Astrocyte (in vitro differentiated cells and primary cell): ENCODE measurements around the gene PRR5. TPM values are rescaled to one million over a fixed set of nuclear protein-coding genes. Genes with fewer than 3 reads are reported as not detected.

Source experiments
- DNase-seq: peaks from one replicate; pipeline ENCODE4 v3.0.0-alpha.2; 2010; ENCODE audit warnings: low read depth
- FAIRE-seq: peaks from 2 replicates; lab custom pipeline; 2011; peaks lifted over from hg19 to GRCh38; lab: Jason Lieb, UNC
- H2AFZ ChIP-seq: 2 replicates; pipeline ENCODE4 v1.6.0; 2012; ENCODE audit warnings: low read depth, low read length, inconsistent platforms
- H3K27ac ChIP-seq: 2 replicates; pipeline ENCODE4 v1.5.1; 2011; ENCODE audit warnings: low read depth, low read length, inconsistent platforms
- H3K27me3 ChIP-seq: 2 replicates; pipeline ENCODE4 v1.6.0; 2011; ENCODE audit warnings: low read length, inconsistent platforms; ENCODE audit not compliant: insufficient read depth
- H3K36me3 ChIP-seq: 2 replicates; pipeline ENCODE4 v1.5.1; 2011; ENCODE audit warnings: low read length, inconsistent platforms; ENCODE audit not compliant: insufficient read depth
- H3K4me1 ChIP-seq: 2 replicates; pipeline ENCODE4 v1.5.1; 2011; ENCODE audit warnings: low read length, inconsistent platforms; ENCODE audit not compliant: insufficient read depth
- H3K4me2 ChIP-seq: 2 replicates; pipeline ENCODE4 v1.6.0; 2012; ENCODE audit warnings: low read length, inconsistent platforms
- H3K4me3 ChIP-seq: 2 replicates; pipeline ENCODE4 v1.5.1; 2011; ENCODE audit warnings: low read depth, mild to moderate bottlenecking, low read length, inconsistent platforms; ENCODE audit not compliant: insufficient read depth
- H3K79me2 ChIP-seq: 2 replicates; pipeline ENCODE4 v1.6.0; 2012; ENCODE audit warnings: mild to moderate bottlenecking, low read length, inconsistent platforms; ENCODE audit not compliant: insufficient read depth
- H3K9ac ChIP-seq: 2 replicates; pipeline ENCODE4 v1.6.0; 2012; ENCODE audit warnings: mild to moderate bottlenecking, low read length, inconsistent platforms
- H3K9me3 ChIP-seq: 2 replicates; pipeline ENCODE4 v1.5.1; 2012; ENCODE audit warnings: low read depth, mild to moderate bottlenecking, low read length, inconsistent platforms; ENCODE audit not compliant: insufficient read depth
- H4K20me1 ChIP-seq: 2 replicates; pipeline ENCODE4 v1.6.0; 2012; ENCODE audit warnings: low read length, inconsistent platforms; ENCODE audit not compliant: insufficient read depth
- H3K27ac Mint-ChIP-seq: one replicate; pipeline ENCODE4 v1.8.0; 2021; ENCODE audit warnings: mild to moderate bottlenecking, mixed read lengths; ENCODE audit not compliant: unreplicated experiment
- H3K27me3 Mint-ChIP-seq: one replicate; pipeline ENCODE4 v1.8.0; 2021; ENCODE audit warnings: low read depth, mixed read lengths; ENCODE audit not compliant: unreplicated experiment
- H3K36me3 Mint-ChIP-seq: one replicate; pipeline ENCODE4 v1.8.0; 2021; ENCODE audit warnings: low read depth, mixed read lengths; ENCODE audit not compliant: unreplicated experiment
- H3K4me1 Mint-ChIP-seq: one replicate; pipeline ENCODE4 v1.8.0; 2021; ENCODE audit warnings: low read depth, mixed read lengths; ENCODE audit not compliant: unreplicated experiment
- H3K4me3 Mint-ChIP-seq: one replicate; pipeline ENCODE4 v1.8.0; 2021; ENCODE audit warnings: mild to moderate bottlenecking, moderate library complexity, mixed read lengths; ENCODE audit not compliant: unreplicated experiment
- H3K9me3 Mint-ChIP-seq: one replicate; pipeline ENCODE4 v1.8.0; 2021; ENCODE audit warnings: mild to moderate bottlenecking, mixed read lengths; ENCODE audit not compliant: unreplicated experiment
- EZH2 ChIP-seq: IDR thresholded peaks from 2 replicates; pipeline ENCODE4 v1.6.1; 2012; ENCODE audit warnings: mild to moderate bottlenecking, low read length, inconsistent platforms; ENCODE audit not compliant: insufficient read depth
- total RNA-seq: library from RNA; stranded (reverse); gene quantifications from 2 replicates; pipeline ENCODE4 v1.2.1, GENCODE V29; 2021
- TF ChIP-seq, protein P1 (sequence below): IDR thresholded peaks from 2 replicates; pipeline ENCODE4 v1.5.1; 2011; ENCODE audit warnings: low read depth, mild to moderate bottlenecking, inconsistent platforms, low read length, moderate library complexity; ENCODE audit not compliant: insufficient read depth

Gene PRR5
- total RNA-seq, 1 donor from 2014 or later, result 23.6 TPM

- H3K4me2 ChIP-seq, result peak overlapping the region; percentile 61
- H2AFZ ChIP-seq, result peak overlapping the region; percentile 47
- FAIRE-seq, result no peak
- peak overlapping the region; percentile 46 for H3K9ac ChIP-seq
- peak overlapping the region; percentile 72 for H3K27ac Mint-ChIP-seq
- no peak for DNase-seq
- H3K27me3 ChIP-seq, result no peaks in the 10 kb centered on the region
- TF ChIP-seq, protein P1, sequence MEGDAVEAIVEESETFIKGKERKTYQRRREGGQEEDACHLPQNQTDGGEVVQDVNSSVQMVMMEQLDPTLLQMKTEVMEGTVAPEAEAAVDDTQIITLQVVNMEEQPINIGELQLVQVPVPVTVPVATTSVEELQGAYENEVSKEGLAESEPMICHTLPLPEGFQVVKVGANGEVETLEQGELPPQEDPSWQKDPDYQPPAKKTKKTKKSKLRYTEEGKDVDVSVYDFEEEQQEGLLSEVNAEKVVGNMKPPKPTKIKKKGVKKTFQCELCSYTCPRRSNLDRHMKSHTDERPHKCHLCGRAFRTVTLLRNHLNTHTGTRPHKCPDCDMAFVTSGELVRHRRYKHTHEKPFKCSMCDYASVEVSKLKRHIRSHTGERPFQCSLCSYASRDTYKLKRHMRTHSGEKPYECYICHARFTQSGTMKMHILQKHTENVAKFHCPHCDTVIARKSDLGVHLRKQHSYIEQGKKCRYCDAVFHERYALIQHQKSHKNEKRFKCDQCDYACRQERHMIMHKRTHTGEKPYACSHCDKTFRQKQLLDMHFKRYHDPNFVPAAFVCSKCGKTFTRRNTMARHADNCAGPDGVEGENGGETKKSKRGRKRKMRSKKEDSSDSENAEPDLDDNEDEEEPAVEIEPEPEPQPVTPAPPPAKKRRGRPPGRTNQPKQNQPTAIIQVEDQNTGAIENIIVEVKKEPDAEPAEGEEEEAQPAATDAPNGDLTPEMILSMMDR, result no peak
- no peak for TF ChIP-seq EZH2
- H3K79me2 ChIP-seq, result peaks cover 18% of the 10 kb centered on the region
- H3K9me3 ChIP-seq, result no peaks in the 10 kb centered on the region
- H3K36me3 Mint-ChIP-seq, result peaks cover 3% of the 10 kb centered on the region
- H3K27ac ChIP-seq, result peak overlapping the region; percentile 6
- H3K4me1 Mint-ChIP-seq, result peaks cover 23% of the 10 kb centered on the region
- no peaks in the 10 kb centered on the region for H3K9me3 Mint-ChIP-seq
- H4K20me1 ChIP-seq, result peaks cover 28% of the 10 kb centered on the region
- H3K27me3 Mint-ChIP-seq, result peaks cover under 1% of the 10 kb centered on the region
- peak overlapping the region; percentile 50 for H3K4me3 Mint-ChIP-seq
- H3K4me3 ChIP-seq, result no peak overlapping the region
- peaks cover 33% of the 10 kb centered on the region for H3K4me1 ChIP-seq
- H3K36me3 ChIP-seq, result no peaks in the 10 kb centered on the region
Measured at GRCh38 chr22:44701187-44701790, 715 bp upstream of the PRR5 start.

DNA sequence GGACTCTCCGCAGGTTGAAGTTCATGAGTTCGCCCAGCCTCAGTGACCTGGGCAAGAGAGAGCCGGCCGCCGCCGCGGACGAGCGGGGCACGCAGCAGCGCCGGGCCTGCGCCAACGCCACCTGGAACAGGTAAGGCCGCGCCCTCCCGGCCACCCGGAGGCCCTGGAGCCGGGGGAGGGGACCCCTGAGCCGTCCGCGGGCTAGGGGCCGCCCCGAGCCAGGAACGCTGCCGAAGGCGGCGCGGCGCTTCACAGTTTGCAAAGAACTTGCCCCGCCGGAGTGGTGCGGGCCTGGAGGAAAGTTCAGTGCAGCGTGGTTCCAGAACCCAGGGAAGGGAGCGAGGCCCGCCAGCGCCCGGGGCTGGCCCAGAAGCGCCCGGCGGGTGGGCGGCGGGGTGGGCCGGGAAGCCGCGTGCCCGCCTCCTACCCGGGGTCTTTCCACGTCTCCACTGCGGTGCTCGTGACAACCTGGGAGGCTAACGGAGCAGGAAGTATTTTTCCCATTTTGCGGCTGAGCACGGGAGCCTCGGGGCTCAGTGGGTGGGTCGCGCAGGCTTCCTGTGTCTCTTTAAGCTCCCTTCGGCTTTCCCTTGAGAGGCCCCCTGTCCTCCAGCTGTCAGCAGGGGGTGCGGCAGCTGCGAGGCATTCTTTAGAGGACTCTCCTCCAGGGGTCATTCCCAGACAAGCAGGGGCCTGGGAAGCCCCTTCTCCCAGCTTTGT is 635 bp downstream of the PRR5 start:
- Histone ChIP-seq H3K36me3 (no peaks in the 10 kb centered on the region), H3K27ac (no peak overlapping the region), H4K20me1 (peaks cover 42% of the 10 kb centered on the region), H3K9me3 (no peaks in the 10 kb centered on the region), H2AFZ (peak overlapping the region; percentile 19), H3K4me2 (peak overlapping the region; percentile 85), H3K9ac (peak overlapping the region; percentile 65), H3K4me3 (peak overlapping the region; percentile 61), H3K79me2 (peaks cover 20% of the 10 kb centered on the region), H3K4me1 (peaks cover 34% of the 10 kb centered on the region), H3K27me3 (no peaks in the 10 kb centered on the region)
- H3K27ac Mint-ChIP-seq, result peak overlapping the region; percentile 78
- H3K27me3 Mint-ChIP-seq, result peaks cover 2% of the 10 kb centered on the region
- DNase-seq, result peak; percentile 30
- H3K36me3 Mint-ChIP-seq, result peaks cover 4% of the 10 kb centered on the region
- H3K9me3 Mint-ChIP-seq, result no peaks in the 10 kb centered on the region
- H3K4me1 Mint-ChIP-seq, result peaks cover 23% of the 10 kb centered on the region
- no peak for FAIRE-seq
- peak overlapping the region; percentile 87 for H3K4me3 Mint-ChIP-seq
- TF ChIP-seq EZH2, result no peak

- no peaks in the 10 kb centered on the region for H3K9me3 ChIP-seq
- H3K9ac ChIP-seq, result peak overlapping the region; percentile 65
- H2AFZ ChIP-seq, result peak overlapping the region; percentile 19
- peak overlapping the region; percentile 85 for H3K4me2 ChIP-seq
- no peak for TF ChIP-seq EZH2
- TF ChIP-seq, protein P1, result no peak
- peaks cover 2% of the 10 kb centered on the region for H3K27me3 Mint-ChIP-seq
- no peak overlapping the region for H3K27ac ChIP-seq
- FAIRE-seq, result no peak
- peaks cover 49% of the 10 kb centered on the region for H4K20me1 ChIP-seq
- peak overlapping the region; percentile 61 for H3K4me3 ChIP-seq
- peak overlapping the region; percentile 87 for H3K4me3 Mint-ChIP-seq
- peaks cover 11% of the 10 kb centered on the region for H3K36me3 Mint-ChIP-seq
- H3K9me3 Mint-ChIP-seq, result no peaks in the 10 kb centered on the region
- H3K27ac Mint-ChIP-seq, result peak overlapping the region; percentile 78
- H3K4me1 Mint-ChIP-seq, result peaks cover 19% of the 10 kb centered on the region
- H3K79me2 ChIP-seq, result peaks cover 20% of the 10 kb centered on the region
- H3K36me3 ChIP-seq, result no peaks in the 10 kb centered on the region
- no peak for DNase-seq
- no peaks in the 10 kb centered on the region for H3K27me3 ChIP-seq
- peaks cover 30% of the 10 kb centered on the region for H3K4me1 ChIP-seq
Measured at GRCh38 chr22:44703255-44703870, 1.4 kb downstream of the PRR5 start.
